ENCODE measurements around the gene OXGR1. TPM values are rescaled to one million over a fixed set of nuclear protein-coding genes. Genes with fewer than 3 reads are reported as not detected.

The OXGR1 gene
- 0.83 TPM for total RNA-seq
- long read RNA-seq, partial matches to known transcripts = 0 of 1 reads
- long read RNA-seq, other reads (novel, unspliced or antisense) = 0 of 1 reads

- no peak for TF ChIP-seq CTCF (IDR thresholded peaks at IDR 0.05)
- Histone ChIP-seq H3K4me3 (peak within 1 kb of the TSS; percentile 58), H3K27ac (no peak within 1 kb of the TSS), H3K36me3 (no peaks in the 10 kb centered on the region), H3K4me1 (peaks cover 6% of the 10 kb centered on the region), H3K9me3 (no peaks in the 10 kb centered on the region), H3K27me3 (ENCODE audit: low read depth) (peaks cover 30% of the 10 kb centered on the region)
- DNase-seq (peak; percentile 46), ATAC-seq (peak; percentile 44 to 56)
- intact Hi-C loops (cut with DNase I) = no loop called here
These were observed at the start of gene OXGR1 for GRCh38 chr13:96994017-96994857. Gene OXGR1 (minus strand): TSS chr13:96994476. CDS start chr13:96987759, 6,717 bp downstream.

- Histone ChIP-seq H3K4me3 (no peak overlapping the region), H3K27me3 (ENCODE audit: low read depth) (no peaks in the 10 kb centered on the region), H3K27ac (no peak overlapping the region), H3K4me1 (no peaks in the 10 kb centered on the region), H3K36me3 (no peaks in the 10 kb centered on the region), H3K9me3 (no peaks in the 10 kb centered on the region)
- DNase-seq (no peak), ATAC-seq (no peak)
- intact Hi-C loops (cut with DNase I) = no loop called here
- no peak for TF ChIP-seq CTCF (IDR thresholded peaks at IDR 0.05)
These were observed 49.0 kb upstream of the OXGR1 start for GRCh38 chr13:97043302-97043701.

- Histone ChIP-seq H3K9me3 (no peaks in the 10 kb centered on the region), H3K27ac (no peak overlapping the region), H3K36me3 (no peaks in the 10 kb centered on the region), H3K27me3 (ENCODE audit: low read depth) (no peaks in the 10 kb centered on the region), H3K4me3 (no peak overlapping the region), H3K4me1 (peaks cover 4% of the 10 kb centered on the region)
- no peak for DNase-seq
- TF ChIP-seq CTCF (IDR thresholded peaks at IDR 0.05) = no peak
- intact Hi-C loops (cut with DNase I) = no loop called here
- no peak for ATAC-seq
These were observed 36.6 kb upstream of the OXGR1 start for GRCh38 chr13:97030705-97031452.

GRCh38 chr13:97028441-97029299 lies 34.4 kb upstream of the OXGR1 start:
- no peaks in the 10 kb centered on the region for H3K27me3 ChIP-seq (ENCODE audit: low read depth)
- ATAC-seq = peak; percentile 46 to 66
- intact Hi-C loops (cut with DNase I) = no loop called here

More at GRCh38 chr13:97028441-97029299, 34.4 kb upstream of the OXGR1 start:
- no peaks in the 10 kb centered on the region for H3K9me3 ChIP-seq
- no peak overlapping the region for H3K4me3 ChIP-seq
- H3K36me3 ChIP-seq = no peaks in the 10 kb centered on the region
- TF ChIP-seq CTCF (IDR thresholded peaks at IDR 0.05) = peak; percentile 88
- H3K27ac ChIP-seq = no peak overlapping the region
- peaks cover 4% of the 10 kb centered on the region for H3K4me1 ChIP-seq
- DNase-seq = no peak

Data from lower lobe of right lung (tissue), 2 donors.